Kasumi-1 (cell line): ENCODE data around the gene CCDC60.

Source experiments
- DNase-seq, 2 experiments: peaks; one replicate each; lab custom pipeline; 2025; lab: John Stamatoyannopoulos, UW

CCDC60 gene

GRCh38 chr12:119385659-119386058, 51.1 kb downstream of the CCDC60 start:
- no peak for DNase-seq

- DNase-seq: no peak
Observed at GRCh38 chr12:119389687-119390086, 55.2 kb downstream of the CCDC60 start.

- no peak for DNase-seq
Observed at GRCh38 chr12:119391673-119392072, 57.1 kb downstream of the CCDC60 start.

- no peak for DNase-seq
Observed at GRCh38 chr12:119393677-119394076, 59.1 kb downstream of the CCDC60 start.

GRCh38 chr12:119397540-119397939, 63.0 kb downstream of the CCDC60 start:
- no peak for DNase-seq

- no peak for DNase-seq
Observed at GRCh38 chr12:119398190-119398589, 63.7 kb downstream of the CCDC60 start.

GRCh38 chr12:119399301-119399700, 64.8 kb downstream of the CCDC60 start:
- DNase-seq: no peak

GRCh38 chr12:119406308-119406707, 71.8 kb downstream of the CCDC60 start:
- no peak for DNase-seq

GRCh38 chr12:119406811-119407210, 72.3 kb downstream of the CCDC60 start:
- no peak for DNase-seq

- no peak for DNase-seq
Observed at GRCh38 chr12:119409043-119409442, 74.5 kb downstream of the CCDC60 start.

GRCh38 chr12:119410396-119410795, 75.9 kb downstream of the CCDC60 start:
- no peak for DNase-seq

GRCh38 chr12:119412306-119412705, 77.8 kb downstream of the CCDC60 start:
- DNase-seq: no peak

- DNase-seq: peak; percentile 23 to 50
Observed at GRCh38 chr12:119412811-119413794, 78.6 kb downstream of the CCDC60 start.

GRCh38 chr12:119415714-119416113, 81.2 kb downstream of the CCDC60 start:
- DNase-seq: no peak

GRCh38 chr12:119417440-119417839, 82.9 kb downstream of the CCDC60 start:
- no peak for DNase-seq

GRCh38 chr12:119419381-119419780, 84.9 kb downstream of the CCDC60 start:
- no peak for DNase-seq

- no peak for DNase-seq
Observed at GRCh38 chr12:119423285-119423684, 88.8 kb downstream of the CCDC60 start.

- DNase-seq: no peak
Observed at GRCh38 chr12:119425623-119426022, 91.1 kb downstream of the CCDC60 start.

GRCh38 chr12:119431151-119431550, 96.6 kb downstream of the CCDC60 start:
- no peak for DNase-seq

- DNase-seq: no peak
Observed at GRCh38 chr12:119432949-119433348, 98.4 kb downstream of the CCDC60 start.

GRCh38 chr12:119440803-119441360, 106.4 kb downstream of the CCDC60 start:
- DNase-seq: no peak

- peak; percentile 46 to 69 for DNase-seq
Observed at GRCh38 chr12:119444462-119445044, 110.0 kb downstream of the CCDC60 start.

GRCh38 chr12:119446459-119446858, 111.9 kb downstream of the CCDC60 start:
- DNase-seq: no peak
